Osteocyte (in vitro differentiated cells): ENCODE data around the gene HSH2D. TPM values are rescaled to one million over a fixed set of nuclear protein-coding genes. Genes with fewer than 3 reads are reported as not detected.

Experiments used
- DNase-seq: peaks from one replicate; pipeline ENCODE4 v3.0.0; 2021; ENCODE audit warnings: mixed read lengths; ENCODE audit not compliant: unreplicated experiment; ENCODE audit errors: extremely low spot score
- H3K27ac Mint-ChIP-seq: one replicate; pipeline ENCODE4 v1.8.0; 2021; ENCODE audit warnings: mild to moderate bottlenecking, mixed read lengths; ENCODE audit not compliant: unreplicated experiment
- H3K27me3 Mint-ChIP-seq: one replicate; pipeline ENCODE4 v1.8.0; 2021; ENCODE audit warnings: mixed read lengths; ENCODE audit not compliant: unreplicated experiment
- H3K36me3 Mint-ChIP-seq: one replicate; pipeline ENCODE4 v1.8.0; 2021; ENCODE audit warnings: mixed read lengths; ENCODE audit not compliant: unreplicated experiment
- H3K4me1 Mint-ChIP-seq: one replicate; pipeline ENCODE4 v1.8.0; 2021; ENCODE audit warnings: mixed read lengths; ENCODE audit not compliant: unreplicated experiment
- H3K4me3 Mint-ChIP-seq: one replicate; pipeline ENCODE4 v1.8.0; 2021; ENCODE audit warnings: mild to moderate bottlenecking, moderate library complexity, mixed read lengths; ENCODE audit not compliant: unreplicated experiment
- H3K9me3 Mint-ChIP-seq: one replicate; pipeline ENCODE4 v1.8.0; 2021; ENCODE audit warnings: mixed read lengths; ENCODE audit not compliant: unreplicated experiment
- total RNA-seq: library from RNA; stranded (reverse); gene quantifications from 2 replicates; pipeline ENCODE4 v1.2.1, GENCODE V29; 2021
- TF ChIP-seq, protein P1 (sequence below): fragments of 200-600 bp; sonication (generic); IDR thresholded peaks from 2 replicates; pipeline ENCODE4 v1.5.0; 2021; ENCODE audit warnings: antibody characterized with exemption, mild to moderate bottlenecking, moderate library complexity

Gene HSH2D
- total RNA-seq, 1 donor from 2014 or later, result not detected

DNA sequence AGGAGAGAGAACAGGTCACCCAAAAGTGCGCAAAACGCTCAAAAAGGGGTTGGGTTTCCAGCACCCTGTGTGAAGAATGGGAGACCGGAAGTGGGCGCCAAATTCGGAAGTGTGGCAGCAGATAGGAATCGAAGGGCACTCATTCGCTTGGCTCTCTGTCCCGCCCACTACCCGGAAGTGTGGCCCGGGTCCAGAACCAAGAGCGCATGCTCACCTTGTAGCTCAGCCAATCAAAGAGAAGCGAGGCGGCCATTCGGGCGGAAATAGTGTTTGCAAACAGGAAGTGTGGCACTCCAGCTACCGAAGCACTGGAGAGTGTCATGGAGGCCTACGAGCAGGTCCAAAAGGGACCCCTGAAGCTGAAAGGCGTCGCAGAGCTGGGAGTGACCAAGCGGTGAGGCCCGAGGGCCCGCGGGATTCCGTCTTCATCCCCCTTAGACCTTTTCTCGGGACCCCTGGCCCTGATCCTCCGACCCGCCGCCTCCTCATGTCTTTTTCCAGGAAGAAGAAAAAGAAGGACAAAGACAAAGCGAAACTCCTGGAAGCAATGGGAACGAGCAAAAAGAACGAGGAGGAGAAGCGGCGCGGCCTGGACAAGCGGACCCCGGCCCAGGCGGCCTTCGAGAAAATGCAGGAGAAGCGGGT, 41.8 kb downstream of the HSH2D start, which contains the start of gene FAM32A:
TSS of gene FAM32A (plus strand) at position 288 of the 645 bp plus-strand sequence. CDS start at position 321, 33 bp downstream.
- Mint-ChIP-seq H3K27ac (peak within 1 kb of the TSS; percentile 99), H3K27me3 (no peaks in the 10 kb centered on the region), H3K4me3 (peak within 1 kb of the TSS; percentile 91), H3K9me3 (no peaks in the 10 kb centered on the region), H3K4me1 (peaks cover 37% of the 10 kb centered on the region), H3K36me3 (peaks cover 17% of the 10 kb centered on the region)
- TF ChIP-seq, protein P1, sequence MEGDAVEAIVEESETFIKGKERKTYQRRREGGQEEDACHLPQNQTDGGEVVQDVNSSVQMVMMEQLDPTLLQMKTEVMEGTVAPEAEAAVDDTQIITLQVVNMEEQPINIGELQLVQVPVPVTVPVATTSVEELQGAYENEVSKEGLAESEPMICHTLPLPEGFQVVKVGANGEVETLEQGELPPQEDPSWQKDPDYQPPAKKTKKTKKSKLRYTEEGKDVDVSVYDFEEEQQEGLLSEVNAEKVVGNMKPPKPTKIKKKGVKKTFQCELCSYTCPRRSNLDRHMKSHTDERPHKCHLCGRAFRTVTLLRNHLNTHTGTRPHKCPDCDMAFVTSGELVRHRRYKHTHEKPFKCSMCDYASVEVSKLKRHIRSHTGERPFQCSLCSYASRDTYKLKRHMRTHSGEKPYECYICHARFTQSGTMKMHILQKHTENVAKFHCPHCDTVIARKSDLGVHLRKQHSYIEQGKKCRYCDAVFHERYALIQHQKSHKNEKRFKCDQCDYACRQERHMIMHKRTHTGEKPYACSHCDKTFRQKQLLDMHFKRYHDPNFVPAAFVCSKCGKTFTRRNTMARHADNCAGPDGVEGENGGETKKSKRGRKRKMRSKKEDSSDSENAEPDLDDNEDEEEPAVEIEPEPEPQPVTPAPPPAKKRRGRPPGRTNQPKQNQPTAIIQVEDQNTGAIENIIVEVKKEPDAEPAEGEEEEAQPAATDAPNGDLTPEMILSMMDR, result peak; percentile 32
- peak; percentile 99 for DNase-seq

DNA sequence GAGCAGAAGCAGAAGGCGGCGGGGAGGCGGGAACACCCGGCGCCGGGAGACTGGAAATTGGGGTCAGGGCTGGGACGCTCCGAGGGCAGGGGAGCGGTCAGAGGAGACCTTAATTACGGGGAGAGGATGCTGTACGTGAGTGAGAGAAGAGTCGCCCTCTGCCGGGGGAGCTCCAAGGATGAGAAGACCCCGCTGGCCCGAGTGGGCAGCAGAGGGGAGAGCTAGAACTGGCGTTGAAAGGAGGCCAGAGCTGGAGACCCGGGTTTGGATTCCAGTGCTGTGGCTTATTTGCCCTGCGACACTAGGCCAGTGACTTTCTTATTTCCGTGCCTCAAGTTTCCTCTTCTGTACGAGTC, 42.3 kb downstream of the HSH2D start:
- no peaks in the 10 kb centered on the region for H3K27me3 Mint-ChIP-seq
- H3K4me3 Mint-ChIP-seq, result peak overlapping the region; percentile 91
- peaks cover 32% of the 10 kb centered on the region for H3K4me1 Mint-ChIP-seq
- H3K9me3 Mint-ChIP-seq, result no peaks in the 10 kb centered on the region
- TF ChIP-seq, protein P1, result peak; percentile 67
- peak overlapping the region; percentile 99 for H3K27ac Mint-ChIP-seq
- no peak for DNase-seq
- H3K36me3 Mint-ChIP-seq, result peaks cover 21% of the 10 kb centered on the region

DNA sequence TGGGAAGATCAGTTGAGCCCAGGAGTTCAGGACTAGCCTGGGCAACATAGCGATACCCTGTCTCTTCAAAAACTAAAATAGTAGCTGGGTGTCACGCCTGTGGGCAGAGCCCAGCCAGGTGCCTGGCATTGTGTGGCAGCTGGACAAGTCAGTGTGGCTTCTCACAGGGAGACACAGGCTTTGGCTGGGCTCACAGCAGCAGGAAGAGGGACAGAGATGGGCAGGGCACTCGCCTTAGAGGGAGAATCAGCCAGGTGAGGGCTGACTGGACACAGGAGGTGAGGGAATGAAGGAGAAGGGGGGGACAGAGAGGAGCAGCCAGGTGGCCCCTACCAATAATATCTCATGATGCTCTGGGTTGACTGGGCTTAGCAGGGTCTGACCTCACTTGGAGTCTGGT, 45.0 kb downstream of the HSH2D start:
- TF ChIP-seq, protein P1, result no peak
- no peaks in the 10 kb centered on the region for H3K27me3 Mint-ChIP-seq
- peaks cover 29% of the 10 kb centered on the region for H3K36me3 Mint-ChIP-seq
- no peak overlapping the region for H3K4me3 Mint-ChIP-seq
- H3K27ac Mint-ChIP-seq, result no peak overlapping the region
- H3K9me3 Mint-ChIP-seq, result no peaks in the 10 kb centered on the region
- DNase-seq, result no peak
- H3K4me1 Mint-ChIP-seq, result peaks cover 25% of the 10 kb centered on the region

- no peak for DNase-seq
- no peaks in the 10 kb centered on the region for H3K9me3 Mint-ChIP-seq
- H3K27ac Mint-ChIP-seq, result no peak overlapping the region
- no peak overlapping the region for H3K4me3 Mint-ChIP-seq
- H3K27me3 Mint-ChIP-seq, result no peaks in the 10 kb centered on the region
- H3K4me1 Mint-ChIP-seq, result peaks cover 21% of the 10 kb centered on the region
- peaks cover 29% of the 10 kb centered on the region for H3K36me3 Mint-ChIP-seq
- TF ChIP-seq, protein P1, result no peak
Observed at GRCh38 chr19:16190198-16190597, 46.7 kb downstream of the HSH2D start.

DNA sequence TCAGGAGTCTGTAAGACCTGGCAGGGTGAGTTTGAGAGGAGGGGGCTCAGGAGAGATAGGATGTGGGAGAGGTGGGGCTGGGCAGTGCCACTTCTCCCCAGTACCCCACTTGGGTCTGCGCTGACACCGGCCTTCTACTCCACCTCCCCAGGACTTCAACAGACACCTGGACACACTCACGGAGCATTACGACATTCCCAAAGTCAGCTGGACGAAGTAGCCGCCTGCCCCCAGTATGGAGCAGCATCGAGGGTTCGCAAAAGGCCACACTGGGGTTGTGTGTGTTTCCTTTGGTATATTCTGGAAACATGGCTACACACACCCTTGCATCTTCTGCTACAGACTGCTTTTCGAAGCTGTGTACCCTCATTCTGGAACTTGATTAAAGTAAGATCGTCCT, 47.3 kb downstream of the HSH2D start:
- H3K9me3 Mint-ChIP-seq, result no peaks in the 10 kb centered on the region
- no peaks in the 10 kb centered on the region for H3K27me3 Mint-ChIP-seq
- no peak for DNase-seq
- peaks cover 16% of the 10 kb centered on the region for H3K4me1 Mint-ChIP-seq
- TF ChIP-seq, protein P1, result no peak
- H3K4me3 Mint-ChIP-seq, result no peak overlapping the region
- no peak overlapping the region for H3K27ac Mint-ChIP-seq
- H3K36me3 Mint-ChIP-seq, result peaks cover 26% of the 10 kb centered on the region
